B cell (primary cell): ENCODE measurements around the gene PAIP2B. TPM values are rescaled to one million over a fixed set of nuclear protein-coding genes. Genes with fewer than 3 reads are reported as not detected.

Experiments
- ATAC-seq: fragments of 200-7000 bp; cut with Tn5 transposase; one replicate; pipeline ENCODE4 v1.10.0; 2021; ENCODE audit warnings: low read depth, mild to moderate bottlenecking, moderate number of reproducible peaks, moderate library complexity
- CTCF ChIA-PET: fragments of 350-600 bp; sonication (Branson Sonifier 250); formaldehyde crosslinking; loops from one replicate; lab custom pipeline; 2021; ENCODE audit warnings: antibody characterized with exemption, inconsistent platforms; lab: Charles Lee
- POLR2A ChIA-PET: fragments of 350-600 bp; sonication (Branson Sonifier 250); formaldehyde crosslinking; loops from one replicate; lab custom pipeline; 2021; ENCODE audit warnings: antibody characterized with exemption; lab: Charles Lee
- DNase-seq: peaks from one replicate; pipeline ENCODE4 v3.0.0; 2013
- H2AFZ ChIP-seq: 2 replicates; pipeline ENCODE4 v1.6.1; 2012; ENCODE audit warnings: mild to moderate bottlenecking, low read depth, low read length; ENCODE audit not compliant: insufficient read depth, poor library complexity, severe bottlenecking
- H3K27ac ChIP-seq, 2 donors: 1 replicate in 1 of 2; 2 replicates in 1 of 2; pipeline ENCODE4 v1.5.1; 2012 to 2013; ENCODE audit warnings: low read length in 2 of 2, mild to moderate bottlenecking in 2 of 2, moderate library complexity in 1 of 2
- H3K27me3 ChIP-seq, 4 experiments: fragments of 200-600 bp in 1 of 4; sonication (generic) in 1 of 4; replicated peaks in 1 of 4; 1 replicate in 2 of 4; 2 replicates in 2 of 4; pipeline versions ENCODE4 v1.6.1 to v1.7.0; 2013 to 2016; ENCODE audit warnings: low read length in 3 of 4, mild to moderate bottlenecking in 2 of 4, mixed read lengths in 1 of 4, moderate library complexity in 1 of 4; ENCODE audit not compliant: insufficient read depth in 4 of 4, control insufficient read depth in 3 of 4; ENCODE audit errors: control extremely low read depth in 1 of 4
- H3K36me3 ChIP-seq, 2 experiments: replicated peaks in 1 of 2; 1 replicate in 1 of 2; 2 replicates in 1 of 2; pipeline versions ENCODE4 v1.6.1 to v1.7.1; 2013; ENCODE audit warnings: low read length in 1 of 2; ENCODE audit not compliant: insufficient read depth in 2 of 2, control insufficient read depth in 1 of 2; ENCODE audit errors: control extremely low read depth in 1 of 2, extremely low read depth in 1 of 2
- H3K4me1 ChIP-seq, 2 donors: fragments of 200-600 bp in 1 of 2; sonication (generic) in 1 of 2; 1 replicate in 1 of 2; 2 replicates in 1 of 2; pipeline versions ENCODE4 v1.5.1 to v1.6.1; 2013 to 2017; ENCODE audit warnings: low read length in 2 of 2; ENCODE audit not compliant: control insufficient read depth in 2 of 2, insufficient read depth in 2 of 2
- H3K4me2 ChIP-seq: replicated peaks from 2 replicates; pipeline ENCODE3; 2012; ENCODE audit warnings: mild to moderate bottlenecking, low read depth, low read length; ENCODE audit not compliant: poor library complexity, severe bottlenecking
- H3K4me3 ChIP-seq, 5 experiments: fragments of 200-600 bp in 1 of 5; sonication (generic) in 1 of 5; 1 replicate in 3 of 5; 2 replicates in 2 of 5; pipeline versions ENCODE4 v1.5.1 to v1.7.0; 2011 to 2016; ENCODE audit warnings: low read length in 4 of 5, mild to moderate bottlenecking in 4 of 5, low read depth in 2 of 5, control low read depth in 1 of 5, moderate library complexity in 1 of 5; ENCODE audit not compliant: insufficient read depth in 1 of 5; ENCODE audit errors: control extremely low read depth in 1 of 5, extremely low read depth in 1 of 5
- H3K79me2 ChIP-seq: fragments of 200-600 bp; sonication (generic); one replicate; pipeline ENCODE4 v1.6.0; 2016; ENCODE audit warnings: low read length; ENCODE audit not compliant: control insufficient read depth, insufficient read depth
- H3K9ac ChIP-seq: fragments of 200-600 bp; sonication (generic); 2 replicates; pipeline ENCODE4 v1.6.1; 2017; ENCODE audit warnings: mild to moderate bottlenecking, low read length, moderate library complexity
- H3K9me3 ChIP-seq, 3 donors: one replicate each; pipeline versions ENCODE4 v1.6.1 to v1.7.1; 2013; ENCODE audit warnings: low read length in 2 of 3; ENCODE audit not compliant: control insufficient read depth in 2 of 3, insufficient read depth in 1 of 3; ENCODE audit errors: control extremely low read depth in 1 of 3
- H4K20me1 ChIP-seq: 2 replicates; pipeline ENCODE4 v1.6.0; 2012; ENCODE audit warnings: mild to moderate bottlenecking, low read length; ENCODE audit not compliant: insufficient read depth, control insufficient read depth, poor library complexity, severe bottlenecking
- H3K27ac Mint-ChIP-seq: one replicate; pipeline ENCODE4 v1.8.0; 2021; ENCODE audit warnings: mixed read lengths
- H3K27me3 Mint-ChIP-seq: one replicate; pipeline ENCODE4 v1.8.0; 2021; ENCODE audit warnings: mixed read lengths
- H3K4me1 Mint-ChIP-seq: one replicate; pipeline ENCODE4 v1.8.0; 2021; ENCODE audit warnings: mixed read lengths
- H3K4me3 Mint-ChIP-seq: one replicate; pipeline ENCODE4 v1.8.0; 2021; ENCODE audit warnings: mixed read lengths
- H3K9me3 Mint-ChIP-seq: one replicate; pipeline ENCODE4 v1.8.0; 2022; ENCODE audit warnings: mixed read lengths; ENCODE audit not compliant: insufficient read depth
- CTCF ChIP-seq: fragments of 200-600 bp; IDR thresholded peaks from one replicate; pipeline ENCODE4 v1.8.0; 2022; ENCODE audit warnings: antibody characterized with exemption, mild to moderate bottlenecking
- EZH2 ChIP-seq: IDR thresholded peaks from 2 replicates; pipeline ENCODE4 v1.6.1; 2012; ENCODE audit warnings: borderline replicate concordance, low read depth, mild to moderate bottlenecking, moderate library complexity, low read length; ENCODE audit not compliant: insufficient read depth, poor library complexity, severe bottlenecking
- WGBS: methylation state at CpG from one replicate; pipeline ENCODE4 v1.1.5; 2013; ENCODE audit warnings: missing lambda C conversion rate; ENCODE audit not compliant: insufficient coverage; 5-methylcytosine and 5-hydroxymethylcytosine counted together
- intact Hi-C: fragments of 100-400 bp; cut with micrococcal nuclease; formaldehyde crosslinking; loops from one replicate; pipeline ENCODE4 v1.10.0; 2022
- polyA plus RNA-seq: library from polyadenylated mRNA; depleted of rRNA; stranded (reverse); fragments of >200 nt; gene quantifications from 2 replicates; pipeline ENCODE4 v1.2.3, GENCODE V29; 2012
- total RNA-seq, 2 donors: library from RNA; stranded (reverse); fragments of 120-200 nt in 1 of 2; gene quantifications; 1 replicate in 1 of 2; 2 replicates in 1 of 2; pipeline versions ENCODE4 v1.2.3 to v1.2.4, GENCODE V29; 2013 to 2022

PAIP2B gene
- total and polyA plus RNA-seq, 2 donors (not counting 1 experiment from before 2014, with no cell fraction given) = 4.7 to 10.2 TPM

GRCh38 chr2:71156573-71156972 is 70.3 kb downstream of the PAIP2B start:
- intact Hi-C loops = loop anchor here (2.0 kb wide), 1 partner anchor 122 kb away; no protein-coding TSS in a partner anchor
- POLR2A ChIA-PET = interaction anchor here (0.7 kb wide), 1 partner anchor 15 kb away, joined by 3 read pairs; no protein-coding TSS in a partner anchor
- no peak overlapping the region for H3K4me2 ChIP-seq

More at GRCh38 chr2:71156573-71156972, 70.3 kb downstream of the PAIP2B start:
- Mint-ChIP-seq H3K4me3 (no peak overlapping the region), H3K9me3 (no peaks in the 10 kb centered on the region), H3K4me1 (peaks cover 5% of the 10 kb centered on the region), H3K27ac (no peak overlapping the region), H3K27me3 (peaks cover 4% of the 10 kb centered on the region)
- Histone ChIP-seq H3K36me3 (peaks cover 0 to 3% of the 10 kb centered on the region in 2 experiments), H4K20me1 (no peaks in the 10 kb centered on the region), H2AFZ (no peak overlapping the region), H3K9me3 (no peaks in the 10 kb centered on the region), H3K4me1 (peaks cover 6 to 7% of the 10 kb centered on the region in 2 donors), H3K4me3 (no peak overlapping the region), H3K27me3 (peaks cover 0 to 5% (median 2%) of the 10 kb centered on the region in 4 experiments), H3K27ac (no peak overlapping the region), H3K79me2 (no peaks in the 10 kb centered on the region), H3K9ac (no peak overlapping the region)
- CTCF ChIA-PET = interaction anchor here (0.8 to 3.2 kb wide), 9 partner anchors 10 to 354 kb away, joined by 3 to 14 read pairs (median 4); partner anchors contain the start of gene MCEE
- TF ChIP-seq EZH2 (no peak), CTCF (no peak)
- DNase-seq (no peak), ATAC-seq (no peak)
- WGBS = 83% methylated on average over 6 of the region's 6 CpGs
